Large intestine (tissue), 3 donors: Measurements from ENCODE around the gene TPCN2. TPM values are rescaled to one million over a fixed set of nuclear protein-coding genes. Genes with fewer than 3 reads are reported as not detected.

ENCODE experiments used
- DNase-seq, 2 donors: peaks; one replicate each; pipeline versions ENCODE4 v3.0.0 to v3.0.0-alpha.2; 2013
- H3K27ac ChIP-seq: one replicate; pipeline ENCODE4 v1.5.1; 2013; ENCODE audit warnings: low read length
- H3K27me3 ChIP-seq: 2 replicates; pipeline ENCODE4 v1.6.1; 2013; ENCODE audit warnings: low read length; ENCODE audit not compliant: control insufficient read depth, insufficient read depth
- H3K36me3 ChIP-seq: 2 replicates; pipeline ENCODE4 v1.6.1; 2013; ENCODE audit warnings: low read length; ENCODE audit not compliant: control insufficient read depth, insufficient read depth
- H3K4me1 ChIP-seq: one replicate; pipeline ENCODE4 v1.6.1; 2013; ENCODE audit warnings: low read length; ENCODE audit not compliant: control insufficient read depth, insufficient read depth
- H3K4me3 ChIP-seq: one replicate; pipeline ENCODE4 v1.5.1; 2013; ENCODE audit warnings: low read length
- H3K9me3 ChIP-seq: one replicate; pipeline ENCODE4 v1.6.1; 2013; ENCODE audit warnings: mild to moderate bottlenecking, low read depth, low read length, moderate library complexity; ENCODE audit not compliant: control insufficient read depth
- WGBS: methylation state at CpG from one replicate; pipeline ENCODE4 v1.1.5; 2013; ENCODE audit warnings: low lambda C conversion rate; ENCODE audit not compliant: insufficient coverage; 5-methylcytosine and 5-hydroxymethylcytosine counted together
- polyA plus RNA-seq: library from polyadenylated mRNA; unstranded; fragments of 120-200 nt; gene quantifications from one replicate; pipeline ENCODE4 v1.2.1, GENCODE V29; 2013

Gene TPCN2
- polyA plus RNA-seq, 1 donor: 31.0 TPM

- peak overlapping the region; percentile 57 for H3K27ac ChIP-seq
- no peaks in the 10 kb centered on the region for H3K9me3 ChIP-seq
- peaks cover 21% of the 10 kb centered on the region for H3K36me3 ChIP-seq
- peaks cover 57% of the 10 kb centered on the region for H3K4me1 ChIP-seq
- WGBS: no CpG with 5 or more reads among the region's 20 CpGs
- H3K27me3 ChIP-seq: no peaks in the 10 kb centered on the region
- no peak overlapping the region for H3K4me3 ChIP-seq
- DNase-seq: no peak
These were observed 2.9 kb downstream of the TPCN2 start for GRCh38 chr11:69051381-69052342.

DNA sequence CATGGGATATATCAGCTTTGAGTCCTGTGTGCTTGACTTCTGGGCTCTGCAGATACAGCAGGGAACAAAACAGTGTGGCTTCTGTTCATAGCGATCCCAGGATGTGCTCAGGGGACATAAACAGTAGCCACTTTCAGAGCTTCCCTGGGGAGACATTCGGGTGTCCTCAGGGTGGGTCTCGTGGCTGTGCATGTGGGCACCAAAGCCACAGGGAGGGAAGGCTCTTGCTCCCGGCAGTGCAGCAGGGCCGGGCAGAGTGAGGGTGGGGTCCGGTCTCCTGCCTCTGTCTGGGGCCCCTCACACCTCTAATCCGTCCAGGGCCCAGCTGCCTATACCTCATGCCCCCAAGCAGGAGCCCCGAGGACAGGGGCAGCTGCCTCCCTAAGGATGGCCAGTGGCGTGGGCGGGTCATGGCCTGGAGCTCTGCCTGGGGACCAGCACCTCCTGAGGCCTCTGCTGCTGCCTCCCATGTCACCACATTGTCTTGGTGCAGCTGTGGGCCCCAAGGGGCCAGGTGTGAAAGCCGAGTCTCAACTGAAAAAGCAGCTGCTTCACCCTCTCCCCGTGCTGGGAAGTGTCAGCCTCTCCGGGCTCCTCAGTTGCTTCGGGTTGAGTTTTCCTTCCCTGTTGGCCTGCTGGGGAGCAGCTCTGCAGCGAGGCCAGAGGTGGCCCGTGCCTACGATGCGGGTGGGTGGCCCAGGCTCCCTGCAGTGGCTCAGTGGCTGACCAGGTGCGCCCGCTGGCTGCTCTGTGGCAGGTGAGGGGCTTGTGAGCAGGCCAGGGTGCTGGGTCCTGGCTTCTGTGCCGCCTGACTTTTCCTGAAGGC is 3.8 kb downstream of the TPCN2 start:
- H3K9me3 ChIP-seq: no peaks in the 10 kb centered on the region
- peak overlapping the region; percentile 6 for H3K27ac ChIP-seq
- no peak overlapping the region for H3K4me3 ChIP-seq
- WGBS: no CpG with 5 or more reads among the region's 21 CpGs
- H3K4me1 ChIP-seq: peaks cover 57% of the 10 kb centered on the region
- peaks cover 27% of the 10 kb centered on the region for H3K36me3 ChIP-seq
- no peaks in the 10 kb centered on the region for H3K27me3 ChIP-seq
- DNase-seq: no peak

DNA sequence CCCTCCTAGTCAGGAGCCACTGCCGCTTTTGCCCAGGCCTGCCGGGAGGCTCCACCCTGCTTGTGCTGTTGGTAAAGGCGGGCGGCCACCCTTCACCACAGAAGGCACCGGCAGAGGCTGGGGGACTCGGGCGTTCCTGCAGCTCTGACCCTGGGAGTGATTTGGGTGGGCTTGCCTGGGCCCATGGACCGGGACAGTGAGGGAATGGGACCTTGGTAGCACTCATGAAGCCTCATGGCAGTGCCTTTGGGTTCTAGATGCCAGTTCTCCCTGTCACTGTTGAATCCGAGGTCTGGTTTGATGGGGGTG is 4.4 kb downstream of the TPCN2 start:
- Histone ChIP-seq H3K27me3 (no peaks in the 10 kb centered on the region), H3K9me3 (no peaks in the 10 kb centered on the region), H3K27ac (no peak overlapping the region), H3K4me1 (peaks cover 54% of the 10 kb centered on the region), H3K36me3 (peaks cover 33% of the 10 kb centered on the region), H3K4me3 (no peak overlapping the region)
- WGBS: no CpG with 5 or more reads among the region's 9 CpGs
- DNase-seq: no peak

DNA sequence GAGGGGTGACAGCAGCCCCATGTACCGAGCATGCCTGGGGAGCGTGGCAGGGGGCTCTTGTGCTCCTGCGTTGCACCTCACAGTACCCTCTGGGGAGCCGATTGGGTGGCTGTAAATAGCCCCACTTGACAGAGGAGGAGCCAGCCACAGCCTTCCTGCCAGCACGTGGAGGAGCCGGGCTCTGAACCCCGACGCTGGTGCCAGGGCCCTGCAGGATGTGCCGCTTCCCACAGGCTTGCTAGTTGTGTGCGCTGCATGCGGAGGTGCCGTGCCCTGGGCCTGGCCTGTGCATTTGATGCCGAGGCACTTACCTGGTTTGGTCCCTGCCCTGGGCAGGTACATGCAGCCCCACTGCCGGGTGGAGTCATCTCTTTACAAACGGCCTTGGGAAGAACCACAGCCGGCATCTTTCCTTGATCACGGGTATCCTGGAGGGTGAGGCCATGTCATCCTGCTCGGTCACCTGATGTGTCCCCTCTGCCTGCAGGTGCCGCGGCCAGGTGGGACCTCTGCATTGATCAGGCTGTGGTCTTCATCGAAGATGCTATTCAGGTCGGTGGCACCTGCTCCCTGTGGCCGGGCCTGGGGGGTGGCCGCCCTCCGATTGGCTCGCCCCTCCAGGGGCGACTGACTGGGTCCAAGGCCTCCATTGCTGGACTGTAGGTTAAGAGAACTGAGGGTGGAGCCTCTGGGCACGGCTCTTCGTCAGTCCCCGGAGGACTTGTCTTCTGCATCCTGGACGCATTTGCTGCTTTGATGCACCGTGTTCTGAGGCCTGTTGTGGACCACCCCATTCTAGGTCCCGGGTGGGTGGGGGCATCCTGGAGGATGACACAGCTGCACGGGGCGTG is 5.0 kb downstream of the TPCN2 start:
- peaks cover 51% of the 10 kb centered on the region for H3K4me1 ChIP-seq
- DNase-seq: no peak
- peaks cover 38% of the 10 kb centered on the region for H3K36me3 ChIP-seq

GRCh38 chr11:69054397-69055211 is 5.9 kb downstream of the TPCN2 start:
- H3K36me3 ChIP-seq: peaks cover 47% of the 10 kb centered on the region

More for the DNA sequence above, 5.0 kb downstream of the TPCN2 start:
- no peak overlapping the region for H3K27ac ChIP-seq
- no peaks in the 10 kb centered on the region for H3K9me3 ChIP-seq
- no peaks in the 10 kb centered on the region for H3K27me3 ChIP-seq
- no peak overlapping the region for H3K4me3 ChIP-seq
- no CpG with 5 or more reads among the region's 35 CpGs for WGBS

GRCh38 chr11:69055212-69055586 is 6.5 kb downstream of the TPCN2 start:
- no peaks in the 10 kb centered on the region for H3K9me3 ChIP-seq
- no peaks in the 10 kb centered on the region for H3K27me3 ChIP-seq
- H3K4me3 ChIP-seq: no peak overlapping the region
- no CpG with 5 or more reads among the region's 21 CpGs for WGBS
- peaks cover 51% of the 10 kb centered on the region for H3K4me1 ChIP-seq
- H3K36me3 ChIP-seq: peaks cover 52% of the 10 kb centered on the region
- H3K27ac ChIP-seq: peak overlapping the region; percentile 94
- DNase-seq: peak; percentile 91 to 95

More at GRCh38 chr11:69054397-69055211, 5.9 kb downstream of the TPCN2 start:
- Histone ChIP-seq H3K27me3 (no peaks in the 10 kb centered on the region), H3K4me1 (peaks cover 51% of the 10 kb centered on the region), H3K9me3 (no peaks in the 10 kb centered on the region), H3K4me3 (no peak overlapping the region), H3K27ac (peak overlapping the region; percentile 94)
- no peak for DNase-seq
- no CpG with 5 or more reads among the region's 31 CpGs for WGBS

DNA sequence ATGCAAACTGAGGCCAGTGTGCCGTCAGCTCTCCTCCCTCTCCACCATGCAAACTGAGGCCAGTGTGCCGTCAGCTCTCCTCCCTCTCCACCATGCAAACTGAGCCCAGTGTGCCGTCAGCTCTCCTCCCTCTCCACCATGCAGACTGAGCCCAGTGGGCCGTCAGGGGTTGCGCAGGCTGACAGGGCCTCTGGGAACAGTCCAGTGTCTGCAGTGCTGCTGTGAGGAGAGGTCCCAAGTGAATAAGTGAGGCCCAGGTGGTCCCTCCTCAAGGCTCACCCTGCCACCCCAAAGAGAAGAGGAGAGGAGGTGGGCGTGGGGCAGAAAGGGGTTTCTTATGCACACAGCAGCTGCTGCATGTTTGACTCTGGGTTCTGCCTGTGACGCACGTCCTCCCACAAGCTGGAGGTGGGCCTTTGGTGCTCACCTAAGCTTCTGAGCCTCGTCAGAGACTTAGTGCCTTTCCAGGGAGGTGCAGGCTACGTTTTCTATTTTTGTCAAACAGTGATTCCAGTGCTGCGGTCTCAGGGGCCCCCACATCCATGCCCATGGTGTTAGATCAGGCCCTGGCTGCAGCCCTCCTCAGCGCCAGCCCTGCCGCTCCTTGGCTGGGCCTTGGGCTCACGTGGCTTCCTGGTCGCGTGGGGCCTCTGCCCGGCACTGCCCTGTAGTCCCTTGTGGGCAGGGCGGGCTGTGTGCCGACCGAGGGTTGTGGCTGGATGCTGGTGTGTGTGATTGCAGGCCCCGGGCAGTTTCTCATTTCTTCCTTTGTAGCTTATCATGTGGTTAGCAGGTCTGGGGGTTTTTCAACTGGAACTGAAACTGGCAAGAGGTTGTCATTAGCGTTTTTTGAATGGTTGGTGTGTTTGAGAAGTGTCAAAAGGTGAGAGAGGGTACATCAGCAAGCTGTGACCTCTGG is 7.1 kb downstream of the TPCN2 start:
- peaks cover 58% of the 10 kb centered on the region for H3K36me3 ChIP-seq
- H3K27me3 ChIP-seq: no peaks in the 10 kb centered on the region
- H3K4me3 ChIP-seq: no peak overlapping the region
- H3K4me1 ChIP-seq: peaks cover 46% of the 10 kb centered on the region
- DNase-seq: peak in 1 of 2 donors; percentile 68
- H3K9me3 ChIP-seq: no peaks in the 10 kb centered on the region
- WGBS: no CpG with 5 or more reads among the region's 22 CpGs
- peak overlapping the region; percentile 94 for H3K27ac ChIP-seq

- WGBS: no CpG with 5 or more reads among the region's 15 CpGs
- peaks cover 67% of the 10 kb centered on the region for H3K36me3 ChIP-seq
- no peaks in the 10 kb centered on the region for H3K9me3 ChIP-seq
- no peaks in the 10 kb centered on the region for H3K27me3 ChIP-seq
- peaks cover 32% of the 10 kb centered on the region for H3K4me1 ChIP-seq
- no peak overlapping the region for H3K27ac ChIP-seq
- no peak overlapping the region for H3K4me3 ChIP-seq
- no peak for DNase-seq
These were observed 8.5 kb downstream of the TPCN2 start for GRCh38 chr11:69057236-69057635.

DNA sequence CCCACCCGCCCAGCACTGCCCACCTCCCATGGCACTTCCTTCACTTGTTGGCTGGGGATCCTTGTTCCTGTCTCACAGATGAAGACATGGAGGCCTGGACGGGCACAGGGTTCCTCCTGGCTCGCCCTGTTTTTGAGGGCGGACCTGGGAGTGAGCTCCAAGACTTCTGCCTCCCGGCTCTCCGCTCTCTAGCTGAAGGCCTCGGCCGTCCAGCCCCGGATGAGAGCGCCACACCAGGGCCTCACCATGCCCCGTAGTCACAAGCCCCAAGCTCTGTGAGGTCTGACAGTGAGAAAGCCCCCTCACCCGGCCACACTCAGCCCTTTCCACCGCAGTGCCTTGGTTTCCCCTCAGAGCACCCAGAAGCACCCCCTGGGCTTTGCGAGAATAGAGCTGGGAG is 9.1 kb downstream of the TPCN2 start:
- Histone ChIP-seq H3K4me3 (no peak overlapping the region), H3K9me3 (no peaks in the 10 kb centered on the region), H3K27me3 (no peaks in the 10 kb centered on the region), H3K4me1 (peaks cover 26% of the 10 kb centered on the region), H3K27ac (no peak overlapping the region), H3K36me3 (peaks cover 72% of the 10 kb centered on the region)
- no CpG with 5 or more reads among the region's 14 CpGs for WGBS
- DNase-seq: no peak
